Measurements from ENCODE around the gene SDK1. TPM values are rescaled to one million over a fixed set of nuclear protein-coding genes. Genes with fewer than 3 reads are reported as not detected.

SDK1 gene
- total RNA-seq, 1 experiment from 2014 or later = 9.3 TPM

GRCh38 chr7:3431306-3431705, 130.3 kb downstream of the SDK1 start:
- ATAC-seq (no peak), DNase-seq (ENCODE audit: low spot score) (no peak)
- no peaks in the 10 kb centered on the region for H3K36me3 Mint-ChIP-seq
- CTCF ChIA-PET = interaction anchor here (0.7 to 1.4 kb wide), 4 partner anchors 11 to 91 kb away, joined by 3 to 4 read pairs (median 4); no protein-coding TSS in a partner anchor
- peaks cover 23% of the 10 kb centered on the region for H3K4me1 Mint-ChIP-seq
- H3K9me3 Mint-ChIP-seq = peaks cover 4% of the 10 kb centered on the region; the same call in 1 of the 2 replicates
- no peaks in the 10 kb centered on the region for H3K27me3 Mint-ChIP-seq (ENCODE audit: low read depth)
- POLR2A ChIA-PET = interaction anchor here (0.7 kb wide), 1 partner anchor 388 kb away, joined by 4 read pairs; the partner anchor contains the start of gene CARD11
- no peak overlapping the region for H3K4me3 Mint-ChIP-seq
- no peak overlapping the region for H3K27ac Mint-ChIP-seq
- TF ChIP-seq MAX (CRISPR knock-in tag; IDR thresholded peaks at IDR 0.05) = no peak
- TF ChIP-seq PRRX2 (CRISPR knock-in tag; IDR thresholded peaks at IDR 0.05) = no peak
- TF ChIP-seq TP53 (CRISPR knock-in tag; IDR thresholded peaks at IDR 0.05) = no peak
- no peak for TF ChIP-seq PRDM15 (CRISPR knock-in tag; IDR thresholded peaks at IDR 0.05)
- TF ChIP-seq GRHL2 (CRISPR knock-in tag; IDR thresholded peaks at IDR 0.05; ENCODE audit: insufficient replicate concordance, severe bottlenecking) = no peak
- no peak for TF ChIP-seq TEAD4 (CRISPR knock-in tag; IDR thresholded peaks at IDR 0.05)
- no peak for TF ChIP-seq ATF1 (CRISPR knock-in tag; IDR thresholded peaks at IDR 0.05)
- no peak for TF ChIP-seq ZNF219 (CRISPR knock-in tag; IDR thresholded peaks at IDR 0.05; ENCODE audit: borderline replicate concordance)
- TF ChIP-seq OVOL2 (CRISPR knock-in tag; IDR thresholded peaks at IDR 0.05; ENCODE audit: borderline replicate concordance) = no peak
- no peak for TF ChIP-seq CREM (CRISPR knock-in tag; IDR thresholded peaks at IDR 0.05)
- TF ChIP-seq, protein P1, sequence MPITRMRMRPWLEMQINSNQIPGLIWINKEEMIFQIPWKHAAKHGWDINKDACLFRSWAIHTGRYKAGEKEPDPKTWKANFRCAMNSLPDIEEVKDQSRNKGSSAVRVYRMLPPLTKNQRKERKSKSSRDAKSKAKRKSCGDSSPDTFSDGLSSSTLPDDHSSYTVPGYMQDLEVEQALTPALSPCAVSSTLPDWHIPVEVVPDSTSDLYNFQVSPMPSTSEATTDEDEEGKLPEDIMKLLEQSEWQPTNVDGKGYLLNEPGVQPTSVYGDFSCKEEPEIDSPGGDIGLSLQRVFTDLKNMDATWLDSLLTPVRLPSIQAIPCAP (CRISPR knock-in tag; IDR thresholded peaks at IDR 0.05) = no peak
- TF ChIP-seq, protein P2, sequence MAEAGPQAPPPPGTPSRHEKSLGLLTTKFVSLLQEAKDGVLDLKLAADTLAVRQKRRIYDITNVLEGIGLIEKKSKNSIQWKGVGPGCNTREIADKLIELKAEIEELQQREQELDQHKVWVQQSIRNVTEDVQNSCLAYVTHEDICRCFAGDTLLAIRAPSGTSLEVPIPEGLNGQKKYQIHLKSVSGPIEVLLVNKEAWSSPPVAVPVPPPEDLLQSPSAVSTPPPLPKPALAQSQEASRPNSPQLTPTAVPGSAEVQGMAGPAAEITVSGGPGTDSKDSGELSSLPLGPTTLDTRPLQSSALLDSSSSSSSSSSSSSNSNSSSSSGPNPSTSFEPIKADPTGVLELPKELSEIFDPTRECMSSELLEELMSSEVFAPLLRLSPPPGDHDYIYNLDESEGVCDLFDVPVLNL (CRISPR knock-in tag; IDR thresholded peaks at IDR 0.05; ENCODE audit: borderline replicate concordance, low read depth) = no peak
- TF ChIP-seq, protein P3, sequence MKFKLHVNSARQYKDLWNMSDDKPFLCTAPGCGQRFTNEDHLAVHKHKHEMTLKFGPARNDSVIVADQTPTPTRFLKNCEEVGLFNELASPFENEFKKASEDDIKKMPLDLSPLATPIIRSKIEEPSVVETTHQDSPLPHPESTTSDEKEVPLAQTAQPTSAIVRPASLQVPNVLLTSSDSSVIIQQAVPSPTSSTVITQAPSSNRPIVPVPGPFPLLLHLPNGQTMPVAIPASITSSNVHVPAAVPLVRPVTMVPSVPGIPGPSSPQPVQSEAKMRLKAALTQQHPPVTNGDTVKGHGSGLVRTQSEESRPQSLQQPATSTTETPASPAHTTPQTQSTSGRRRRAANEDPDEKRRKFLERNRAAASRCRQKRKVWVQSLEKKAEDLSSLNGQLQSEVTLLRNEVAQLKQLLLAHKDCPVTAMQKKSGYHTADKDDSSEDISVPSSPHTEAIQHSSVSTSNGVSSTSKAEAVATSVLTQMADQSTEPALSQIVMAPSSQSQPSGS (CRISPR knock-in tag; IDR thresholded peaks at IDR 0.05; ENCODE audit: borderline replicate concordance, low read depth) = no peak
- no peak for TF ChIP-seq ELF4 (CRISPR knock-in tag; IDR thresholded peaks at IDR 0.05; ENCODE audit: low read depth)
- no peak for TF ChIP-seq USF2 (CRISPR knock-in tag; IDR thresholded peaks at IDR 0.05)
- TF ChIP-seq, protein P4, sequence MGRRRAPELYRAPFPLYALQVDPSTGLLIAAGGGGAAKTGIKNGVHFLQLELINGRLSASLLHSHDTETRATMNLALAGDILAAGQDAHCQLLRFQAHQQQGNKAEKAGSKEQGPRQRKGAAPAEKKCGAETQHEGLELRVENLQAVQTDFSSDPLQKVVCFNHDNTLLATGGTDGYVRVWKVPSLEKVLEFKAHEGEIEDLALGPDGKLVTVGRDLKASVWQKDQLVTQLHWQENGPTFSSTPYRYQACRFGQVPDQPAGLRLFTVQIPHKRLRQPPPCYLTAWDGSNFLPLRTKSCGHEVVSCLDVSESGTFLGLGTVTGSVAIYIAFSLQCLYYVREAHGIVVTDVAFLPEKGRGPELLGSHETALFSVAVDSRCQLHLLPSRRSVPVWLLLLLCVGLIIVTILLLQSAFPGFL (CRISPR knock-in tag; IDR thresholded peaks at IDR 0.05; ENCODE audit: borderline replicate concordance) = no peak
- no peak for TF ChIP-seq FOXJ3 (CRISPR knock-in tag; IDR thresholded peaks at IDR 0.05; ENCODE audit: borderline replicate concordance)
- no peak for TF ChIP-seq NFYB (CRISPR knock-in tag; conservative IDR thresholded peaks at IDR 0.05; ENCODE audit: low read depth)
- TF ChIP-seq CREB1 (CRISPR knock-in tag; IDR thresholded peaks at IDR 0.05) = no peak
- no peak for TF ChIP-seq ZNF317 (CRISPR knock-in tag; IDR thresholded peaks at IDR 0.05; ENCODE audit: borderline replicate concordance, low read depth)

Data from WTC11 (cell line).